Measurements from ENCODE around the gene DCC. TPM values are rescaled to one million over a fixed set of nuclear protein-coding genes. Genes with fewer than 3 reads are reported as not detected.

DCC gene
- total RNA-seq, 2 experiments from 2014 or later = not detected

DNA sequence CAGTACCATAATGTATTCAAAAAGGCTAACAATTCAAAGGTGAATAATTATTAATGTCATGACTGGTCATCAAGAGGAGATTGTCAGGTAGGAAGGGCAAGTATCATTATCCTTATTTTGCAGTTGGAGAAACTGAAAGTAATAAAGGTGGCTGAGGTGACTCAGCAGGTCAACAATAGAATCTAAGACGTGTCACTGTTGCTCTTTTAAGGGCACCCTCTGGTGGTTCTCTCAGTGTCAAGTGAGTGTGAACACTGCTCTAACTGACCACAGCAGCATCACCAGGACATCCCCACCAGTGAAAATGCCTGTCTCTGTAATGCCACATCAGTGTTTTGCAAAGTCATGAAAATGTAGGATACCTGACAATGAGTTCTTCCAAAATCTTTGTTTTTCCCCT lies 69.7 kb downstream of the DCC start:
- H3K27me3 Mint-ChIP-seq = no peaks in the 10 kb centered on the region
- no peaks in the 10 kb centered on the region for H3K36me3 Mint-ChIP-seq (ENCODE audit: low read depth)
- H3K4me1 Mint-ChIP-seq = no peaks in the 10 kb centered on the region
- DNase-seq = no peak
- CTCF ChIA-PET = no interaction called here
- no peak overlapping the region for H3K27ac Mint-ChIP-seq
- H3K9me3 Mint-ChIP-seq = no peaks in the 10 kb centered on the region
- no peak overlapping the region for H3K4me3 Mint-ChIP-seq
- POLR2A ChIA-PET = no interaction called here

GRCh38 chr18:52415131-52415530 lies 75.1 kb downstream of the DCC start:
- Mint-ChIP-seq H3K27ac (no peak overlapping the region), H3K27me3 (no peaks in the 10 kb centered on the region), H3K9me3 (peaks cover 4% of the 10 kb centered on the region), H3K4me1 (no peaks in the 10 kb centered on the region), H3K4me3 (no peak overlapping the region), H3K36me3 (ENCODE audit: low read depth) (no peaks in the 10 kb centered on the region)
- no peak for DNase-seq
- CTCF ChIA-PET = no interaction called here
- POLR2A ChIA-PET = no interaction called here

DNA sequence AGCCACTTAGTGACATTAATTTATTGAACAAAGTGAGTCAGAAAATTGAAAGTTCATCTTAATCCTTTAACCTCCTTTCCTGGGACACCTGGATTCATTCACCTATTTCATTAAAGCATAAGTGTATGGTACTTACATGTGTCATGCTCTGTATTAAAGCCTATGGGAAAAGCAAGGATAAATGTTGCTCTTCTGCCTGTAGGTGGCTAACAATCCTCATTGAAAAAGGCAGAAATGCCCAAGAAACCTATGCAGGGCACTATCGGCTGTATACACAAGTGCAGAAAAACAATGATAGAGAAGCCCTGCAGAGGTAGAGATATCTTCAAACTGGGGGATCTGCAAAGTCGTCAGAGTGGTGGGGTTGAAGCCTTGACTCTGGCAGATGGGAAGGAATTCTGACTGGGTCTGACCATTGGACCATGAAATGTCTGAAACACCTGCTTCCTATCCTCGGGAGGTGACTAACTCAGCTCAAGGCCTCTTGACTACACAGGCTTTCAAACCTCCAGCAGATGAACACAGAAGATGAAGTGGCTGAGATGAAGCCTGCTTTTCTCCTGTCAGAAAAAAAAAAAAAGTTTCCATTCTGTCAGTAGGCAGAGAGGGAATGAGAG lies 83.1 kb downstream of the DCC start:
- DNase-seq = no peak
- H3K27ac Mint-ChIP-seq = no peak overlapping the region
- H3K9me3 Mint-ChIP-seq = peaks cover 7% of the 10 kb centered on the region
- H3K27me3 Mint-ChIP-seq = no peaks in the 10 kb centered on the region
- no peaks in the 10 kb centered on the region for H3K4me1 Mint-ChIP-seq
- ChIA-PET POLR2A (no interaction called here), CTCF (no interaction called here)
- H3K36me3 Mint-ChIP-seq (ENCODE audit: low read depth) = no peaks in the 10 kb centered on the region
- H3K4me3 Mint-ChIP-seq = no peak overlapping the region

DNA sequence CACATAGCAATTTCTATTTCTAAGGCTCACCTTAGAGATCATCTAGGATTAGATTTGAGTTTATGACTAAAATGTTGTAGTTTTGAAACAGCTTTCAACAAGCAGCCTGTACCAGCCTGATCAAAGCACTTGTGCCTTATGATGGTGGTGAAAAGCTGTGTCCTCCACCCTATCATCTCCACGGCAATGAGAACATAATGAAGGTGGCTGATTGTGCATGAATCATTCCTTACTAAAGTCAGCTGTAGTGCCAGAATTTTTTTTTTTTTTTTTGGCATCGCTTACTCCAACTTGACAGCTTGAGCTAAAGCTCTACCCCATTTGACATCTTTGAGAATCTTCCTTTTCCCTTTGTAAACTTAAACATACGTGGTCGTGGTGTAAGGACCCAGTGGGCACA lies 86.0 kb downstream of the DCC start:
- no peak overlapping the region for H3K27ac Mint-ChIP-seq
- no peak overlapping the region for H3K4me3 Mint-ChIP-seq

GRCh38 chr18:52426462-52426861 lies 86.5 kb downstream of the DCC start:
- Mint-ChIP-seq H3K9me3 (peaks cover 4% of the 10 kb centered on the region), H3K36me3 (ENCODE audit: low read depth) (no peaks in the 10 kb centered on the region), H3K4me3 (no peak overlapping the region), H3K27me3 (no peaks in the 10 kb centered on the region), H3K4me1 (no peaks in the 10 kb centered on the region), H3K27ac (no peak overlapping the region)
- POLR2A ChIA-PET = no interaction called here
- CTCF ChIA-PET = no interaction called here
- no peak for DNase-seq

More for the DNA sequence above, 86.0 kb downstream of the DCC start:
- ChIA-PET CTCF (no interaction called here), POLR2A (no interaction called here)
- no peak for DNase-seq
- peaks cover 7% of the 10 kb centered on the region for H3K9me3 Mint-ChIP-seq
- H3K36me3 Mint-ChIP-seq (ENCODE audit: low read depth) = no peaks in the 10 kb centered on the region
- no peaks in the 10 kb centered on the region for H3K4me1 Mint-ChIP-seq
- H3K27me3 Mint-ChIP-seq = no peaks in the 10 kb centered on the region

GRCh38 chr18:52427521-52428175 lies 87.7 kb downstream of the DCC start:
- Mint-ChIP-seq H3K27me3 (no peaks in the 10 kb centered on the region), H3K36me3 (ENCODE audit: low read depth) (no peaks in the 10 kb centered on the region), H3K4me3 (no peak overlapping the region), H3K27ac (no peak overlapping the region), H3K4me1 (no peaks in the 10 kb centered on the region), H3K9me3 (no peaks in the 10 kb centered on the region)
- POLR2A ChIA-PET = interaction anchor here (0.7 kb wide), 1 partner anchor 138 kb away, joined by 4 read pairs; no protein-coding TSS in a partner anchor
- no peak for DNase-seq
- CTCF ChIA-PET = no interaction called here

DNA sequence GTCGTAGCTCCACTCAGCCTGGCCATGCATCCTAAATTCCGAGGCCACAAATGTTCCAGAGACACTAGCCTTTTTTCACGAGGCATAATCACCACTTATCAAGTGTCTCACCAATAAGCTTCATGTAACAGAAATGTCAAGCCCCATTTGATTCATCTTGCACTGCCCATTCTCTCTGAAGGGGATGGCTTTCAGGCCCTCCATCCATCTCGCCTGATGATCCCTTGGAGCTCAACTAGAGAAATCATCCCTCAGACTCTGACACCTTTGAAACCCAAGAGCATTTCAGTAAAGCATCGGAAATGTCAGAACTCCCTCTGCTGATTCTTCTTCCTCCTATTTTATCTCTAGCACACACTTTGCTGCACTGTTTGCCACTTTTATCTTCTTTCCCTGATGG lies 91.7 kb downstream of the DCC start:
- no peak for DNase-seq
- POLR2A ChIA-PET = no interaction called here
- no peaks in the 10 kb centered on the region for H3K36me3 Mint-ChIP-seq (ENCODE audit: low read depth)
- no peak overlapping the region for H3K27ac Mint-ChIP-seq
- H3K4me3 Mint-ChIP-seq = no peak overlapping the region
- CTCF ChIA-PET = no interaction called here
- peaks cover 4% of the 10 kb centered on the region for H3K9me3 Mint-ChIP-seq
- H3K4me1 Mint-ChIP-seq = no peaks in the 10 kb centered on the region
- no peaks in the 10 kb centered on the region for H3K27me3 Mint-ChIP-seq

- POLR2A ChIA-PET = no interaction called here
- CTCF ChIA-PET = no interaction called here
- H3K9me3 Mint-ChIP-seq = peaks cover 6% of the 10 kb centered on the region
- no peak overlapping the region for H3K4me3 Mint-ChIP-seq
- H3K36me3 Mint-ChIP-seq (ENCODE audit: low read depth) = no peaks in the 10 kb centered on the region
- H3K4me1 Mint-ChIP-seq = no peaks in the 10 kb centered on the region
- no peak for DNase-seq
- H3K27me3 Mint-ChIP-seq = no peaks in the 10 kb centered on the region
- H3K27ac Mint-ChIP-seq = no peak overlapping the region
These were observed 93.8 kb downstream of the DCC start for GRCh38 chr18:52433797-52434196.

GRCh38 chr18:52435301-52435700 lies 95.3 kb downstream of the DCC start:
- no peak overlapping the region for H3K27ac Mint-ChIP-seq
- no peak overlapping the region for H3K4me3 Mint-ChIP-seq
- no peak for DNase-seq
- H3K4me1 Mint-ChIP-seq = no peaks in the 10 kb centered on the region
- ChIA-PET POLR2A (no interaction called here), CTCF (no interaction called here)
- no peaks in the 10 kb centered on the region for H3K36me3 Mint-ChIP-seq (ENCODE audit: low read depth)
- H3K9me3 Mint-ChIP-seq = peaks cover 6% of the 10 kb centered on the region
- no peaks in the 10 kb centered on the region for H3K27me3 Mint-ChIP-seq

GRCh38 chr18:52437161-52437560 lies 97.2 kb downstream of the DCC start:
- H3K4me1 Mint-ChIP-seq = no peaks in the 10 kb centered on the region
- H3K9me3 Mint-ChIP-seq = peaks cover 6% of the 10 kb centered on the region

DNA sequence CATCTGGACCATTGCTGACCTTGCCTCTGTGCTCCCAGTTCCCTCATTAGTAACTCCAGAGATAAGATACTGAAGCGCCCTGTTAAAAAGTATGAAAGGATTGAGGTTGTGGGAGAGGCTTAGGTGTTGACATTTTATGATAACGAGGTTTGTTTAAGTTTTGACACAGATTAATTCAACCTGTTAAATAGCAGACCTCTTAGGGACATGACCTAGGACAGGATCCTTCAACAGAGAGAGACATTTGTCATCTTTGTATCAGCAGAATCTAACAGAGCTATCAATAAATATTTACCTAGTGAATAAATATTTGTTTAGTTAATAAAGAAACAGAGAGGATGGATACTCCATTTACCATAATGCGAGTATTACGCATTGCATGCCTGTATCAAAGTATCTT lies 99.5 kb downstream of the DCC start:
- Mint-ChIP-seq H3K4me3 (no peak overlapping the region), H3K9me3 (peaks cover 8% of the 10 kb centered on the region), H3K27ac (no peak overlapping the region), H3K4me1 (no peaks in the 10 kb centered on the region), H3K36me3 (ENCODE audit: low read depth) (no peaks in the 10 kb centered on the region), H3K27me3 (no peaks in the 10 kb centered on the region)
- CTCF ChIA-PET = no interaction called here
- DNase-seq = no peak
- POLR2A ChIA-PET = no interaction called here

More at GRCh38 chr18:52437161-52437560, 97.2 kb downstream of the DCC start:
- no peak overlapping the region for H3K27ac Mint-ChIP-seq
- H3K4me3 Mint-ChIP-seq = no peak overlapping the region
- ChIA-PET POLR2A (no interaction called here), CTCF (no interaction called here)
- no peak for DNase-seq
- no peaks in the 10 kb centered on the region for H3K27me3 Mint-ChIP-seq
- H3K36me3 Mint-ChIP-seq (ENCODE audit: low read depth) = no peaks in the 10 kb centered on the region

DNA sequence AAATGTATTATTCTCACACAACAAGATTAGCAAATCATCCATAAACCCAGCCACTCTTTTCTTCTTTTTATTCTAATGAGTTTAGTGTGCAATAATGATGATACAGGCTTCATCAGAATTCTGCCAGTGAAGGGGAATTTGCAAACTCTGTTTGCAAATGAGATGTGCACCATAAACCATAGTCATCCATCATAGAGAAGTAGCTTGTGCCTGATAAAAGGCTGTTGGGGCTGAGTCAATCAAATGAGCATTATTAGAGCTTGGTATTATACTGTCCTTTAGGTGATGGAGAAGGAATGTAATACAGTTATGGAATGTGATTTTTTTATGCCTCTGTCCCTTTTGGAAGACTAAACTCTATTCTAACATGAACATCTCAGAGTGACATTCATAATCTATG lies 101.8 kb downstream of the DCC start:
- H3K9me3 Mint-ChIP-seq = peaks cover 8% of the 10 kb centered on the region
- ChIA-PET CTCF (no interaction called here), POLR2A (no interaction called here)
- H3K27ac Mint-ChIP-seq = no peak overlapping the region
- no peak for DNase-seq
- no peak overlapping the region for H3K4me3 Mint-ChIP-seq
- H3K4me1 Mint-ChIP-seq = no peaks in the 10 kb centered on the region
- no peaks in the 10 kb centered on the region for H3K36me3 Mint-ChIP-seq (ENCODE audit: low read depth)
- H3K27me3 Mint-ChIP-seq = no peaks in the 10 kb centered on the region

- H3K4me3 Mint-ChIP-seq = no peak overlapping the region
- DNase-seq = no peak
- H3K27me3 Mint-ChIP-seq = no peaks in the 10 kb centered on the region
- H3K27ac Mint-ChIP-seq = no peak overlapping the region
- CTCF ChIA-PET = no interaction called here
- peaks cover 6% of the 10 kb centered on the region for H3K9me3 Mint-ChIP-seq
- H3K36me3 Mint-ChIP-seq (ENCODE audit: low read depth) = no peaks in the 10 kb centered on the region
- POLR2A ChIA-PET = no interaction called here
- no peaks in the 10 kb centered on the region for H3K4me1 Mint-ChIP-seq
These were observed 102.7 kb downstream of the DCC start for GRCh38 chr18:52442686-52443085.

- no peak overlapping the region for H3K27ac Mint-ChIP-seq
- ChIA-PET CTCF (no interaction called here), POLR2A (no interaction called here)
- H3K4me1 Mint-ChIP-seq = no peaks in the 10 kb centered on the region
- H3K9me3 Mint-ChIP-seq = no peaks in the 10 kb centered on the region
- no peaks in the 10 kb centered on the region for H3K27me3 Mint-ChIP-seq
- no peak overlapping the region for H3K4me3 Mint-ChIP-seq
- DNase-seq = no peak
- no peaks in the 10 kb centered on the region for H3K36me3 Mint-ChIP-seq (ENCODE audit: low read depth)
These were observed 111.3 kb downstream of the DCC start for GRCh38 chr18:52451256-52451655.

All from activated CD4-positive, alpha-beta memory T cell treated with anti-CD3 and anti-CD28 coated beads, Interleukin-2, amount 10 ng/mL, durations not matched to agents 7 days and 5 days (primary cell).